Cardiac muscle cell (in vitro differentiated cells and primary cell): ENCODE measurements around the gene FHIP1B. TPM values are rescaled to one million over a fixed set of nuclear protein-coding genes. Genes with fewer than 3 reads are reported as not detected.

Experiments
- DNase-seq, 2 donors: peaks; one replicate each; pipeline versions ENCODE4 v3.0.0 to v3.0.0-alpha.2; 2010 to 2017; ENCODE audit warnings: low read depth in 1 of 2, low spot score in 1 of 2
- H3K27ac ChIP-seq: fragments of 200-600 bp; sonication (generic); 2 replicates; pipeline ENCODE4 v1.5.1; 2016
- H3K27me3 ChIP-seq: fragments of 200-600 bp; sonication (generic); 2 replicates; pipeline ENCODE4 v1.6.0; 2016; ENCODE audit warnings: control low read depth
- H3K36me3 ChIP-seq: fragments of 200-600 bp; sonication (generic); 2 replicates; pipeline ENCODE4 v1.5.1; 2016; ENCODE audit warnings: control low read depth
- H3K4me1 ChIP-seq: fragments of 200-600 bp; sonication (generic); 2 replicates; pipeline ENCODE4 v1.8.1; 2017; ENCODE audit warnings: low read depth, mild to moderate bottlenecking, mixed run types
- H3K4me3 ChIP-seq: fragments of 200-600 bp; sonication (generic); 2 replicates; pipeline ENCODE4 v1.5.1; 2016; ENCODE audit warnings: mild to moderate bottlenecking
- H3K9me3 ChIP-seq: fragments of 200-600 bp; sonication (generic); 2 replicates; pipeline ENCODE4 v1.5.1; 2017; ENCODE audit warnings: low read depth, mild to moderate bottlenecking, control low read depth
- polyA plus RNA-seq: library from polyadenylated mRNA; unstranded; fragments of >200 nt; fragmentation: Nextera tagmentation; extraction: Ambion mirVana; gene quantifications from 2 replicates; pipeline ENCODE4 v1.2.1, GENCODE V29; 2016
- total RNA-seq: library from RNA; depleted of rRNA; stranded (reverse); fragments of >200 nt; gene quantifications from 2 replicates; pipeline ENCODE4 v1.2.3, GENCODE V29; 2016
- TF ChIP-seq, protein P1 (sequence below): IDR thresholded peaks from 2 replicates; pipeline ENCODE4 v1.5.1; 2012; ENCODE audit warnings: low read depth, mild to moderate bottlenecking, low read length

Gene FHIP1B
- total and polyA plus RNA-seq, 2 experiments from 2014 or later: 32.2 to 46.8 TPM

DNA sequence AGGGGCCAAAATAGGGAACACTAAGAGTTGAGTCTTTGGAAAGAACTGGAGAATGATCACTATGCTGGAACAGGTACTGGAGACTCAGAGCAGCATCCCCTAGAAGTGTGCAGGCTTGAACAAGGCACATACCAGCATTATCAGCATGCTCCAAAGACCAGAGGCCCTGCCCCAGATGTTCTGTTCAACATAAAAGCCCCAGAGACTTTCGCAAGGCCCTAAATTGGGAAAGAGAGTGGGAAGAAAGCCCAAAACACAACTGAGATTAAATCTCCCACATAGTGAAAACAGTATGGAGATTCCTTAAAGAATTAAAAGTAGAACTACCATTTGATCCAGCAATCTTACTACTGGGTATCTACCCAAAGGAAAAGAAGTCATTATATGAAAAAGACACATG lies 13.8 kb upstream of the FHIP1B start:
- Histone ChIP-seq H3K4me3 (no peak overlapping the region), H3K9me3 (no peaks in the 10 kb centered on the region), H3K4me1 (peaks cover 6% of the 10 kb centered on the region), H3K27ac (no peak overlapping the region), H3K27me3 (no peaks in the 10 kb centered on the region), H3K36me3 (no peaks in the 10 kb centered on the region)
- DNase-seq: peak in 1 of 2 donors; percentile 94
- TF ChIP-seq, protein P1, sequence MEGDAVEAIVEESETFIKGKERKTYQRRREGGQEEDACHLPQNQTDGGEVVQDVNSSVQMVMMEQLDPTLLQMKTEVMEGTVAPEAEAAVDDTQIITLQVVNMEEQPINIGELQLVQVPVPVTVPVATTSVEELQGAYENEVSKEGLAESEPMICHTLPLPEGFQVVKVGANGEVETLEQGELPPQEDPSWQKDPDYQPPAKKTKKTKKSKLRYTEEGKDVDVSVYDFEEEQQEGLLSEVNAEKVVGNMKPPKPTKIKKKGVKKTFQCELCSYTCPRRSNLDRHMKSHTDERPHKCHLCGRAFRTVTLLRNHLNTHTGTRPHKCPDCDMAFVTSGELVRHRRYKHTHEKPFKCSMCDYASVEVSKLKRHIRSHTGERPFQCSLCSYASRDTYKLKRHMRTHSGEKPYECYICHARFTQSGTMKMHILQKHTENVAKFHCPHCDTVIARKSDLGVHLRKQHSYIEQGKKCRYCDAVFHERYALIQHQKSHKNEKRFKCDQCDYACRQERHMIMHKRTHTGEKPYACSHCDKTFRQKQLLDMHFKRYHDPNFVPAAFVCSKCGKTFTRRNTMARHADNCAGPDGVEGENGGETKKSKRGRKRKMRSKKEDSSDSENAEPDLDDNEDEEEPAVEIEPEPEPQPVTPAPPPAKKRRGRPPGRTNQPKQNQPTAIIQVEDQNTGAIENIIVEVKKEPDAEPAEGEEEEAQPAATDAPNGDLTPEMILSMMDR: no peak

DNA sequence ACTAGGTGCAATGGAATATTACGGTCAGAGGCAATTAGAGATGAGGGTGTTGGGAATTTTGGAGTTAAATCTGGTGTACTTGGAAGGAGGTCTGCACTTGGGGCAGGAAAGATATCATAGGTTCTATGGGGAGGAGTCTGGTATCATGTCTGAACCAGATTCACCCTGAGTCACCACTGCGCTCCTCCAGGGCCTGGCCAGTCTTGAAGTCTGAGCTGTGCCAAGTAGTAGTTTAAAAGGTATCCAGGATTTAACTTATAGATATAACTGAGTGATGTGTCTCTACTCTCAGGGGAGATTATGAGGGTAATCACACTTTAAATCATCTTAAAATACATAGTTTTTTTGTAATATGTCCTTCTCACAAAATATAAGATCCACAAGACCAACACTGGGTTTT lies 11.1 kb upstream of the FHIP1B start:
- H3K4me3 ChIP-seq: no peak overlapping the region
- no peaks in the 10 kb centered on the region for H3K36me3 ChIP-seq
- no peak for DNase-seq
- no peaks in the 10 kb centered on the region for H3K9me3 ChIP-seq
- H3K27me3 ChIP-seq: no peaks in the 10 kb centered on the region
- H3K27ac ChIP-seq: no peak overlapping the region
- TF ChIP-seq, protein P1: no peak
- H3K4me1 ChIP-seq: no peaks in the 10 kb centered on the region

DNA sequence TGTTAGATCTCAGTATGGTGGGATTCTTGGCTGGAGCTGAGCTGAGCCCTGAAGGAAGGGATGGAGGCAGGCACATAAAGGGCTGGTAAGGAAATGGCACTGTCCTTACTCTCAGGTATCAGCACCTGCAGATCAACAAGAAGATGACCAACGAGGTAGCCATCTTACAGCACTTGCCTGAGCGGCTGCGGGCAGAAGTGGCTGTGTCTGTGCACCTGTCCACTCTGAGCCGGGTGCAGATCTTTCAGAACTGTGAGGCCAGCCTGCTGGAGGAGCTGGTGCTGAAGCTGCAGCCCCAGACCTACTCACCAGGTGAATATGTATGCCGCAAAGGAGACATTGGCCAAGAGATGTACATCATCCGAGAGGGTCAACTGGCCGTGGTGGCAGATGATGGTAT lies 6.9 kb upstream of the FHIP1B start:
- TF ChIP-seq, protein P1: no peak

DNA sequence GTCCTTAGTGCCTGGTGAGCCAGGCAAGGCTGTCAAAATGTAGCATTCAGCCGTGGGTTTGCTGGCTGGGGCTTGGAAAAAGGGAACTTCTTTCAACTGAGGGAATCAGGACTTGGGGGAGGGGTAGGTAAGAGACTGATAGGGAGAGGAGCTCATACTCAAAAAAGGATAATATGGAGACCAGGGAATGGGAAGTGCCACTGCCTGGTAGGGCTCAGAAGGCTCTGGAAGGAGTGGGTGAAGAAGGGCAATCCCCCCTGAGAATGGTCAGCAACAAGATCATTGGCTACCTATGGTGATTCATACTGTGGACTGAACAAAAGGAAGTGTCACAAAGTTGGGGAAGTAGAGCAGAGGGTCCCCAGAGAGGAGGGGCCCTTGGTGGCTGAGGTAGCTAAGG lies 6.3 kb upstream of the FHIP1B start:
- TF ChIP-seq, protein P1: no peak
- H3K4me1 ChIP-seq: no peaks in the 10 kb centered on the region
- H3K27ac ChIP-seq: no peak overlapping the region
- H3K36me3 ChIP-seq: no peaks in the 10 kb centered on the region
- no peaks in the 10 kb centered on the region for H3K27me3 ChIP-seq
- DNase-seq: no peak
- H3K4me3 ChIP-seq: no peak overlapping the region
- no peaks in the 10 kb centered on the region for H3K9me3 ChIP-seq

More for the DNA sequence above, 6.9 kb upstream of the FHIP1B start:
- Histone ChIP-seq H3K27me3 (no peaks in the 10 kb centered on the region), H3K4me3 (no peak overlapping the region), H3K4me1 (no peaks in the 10 kb centered on the region), H3K9me3 (no peaks in the 10 kb centered on the region), H3K27ac (no peak overlapping the region), H3K36me3 (no peaks in the 10 kb centered on the region)
- no peak for DNase-seq

DNA sequence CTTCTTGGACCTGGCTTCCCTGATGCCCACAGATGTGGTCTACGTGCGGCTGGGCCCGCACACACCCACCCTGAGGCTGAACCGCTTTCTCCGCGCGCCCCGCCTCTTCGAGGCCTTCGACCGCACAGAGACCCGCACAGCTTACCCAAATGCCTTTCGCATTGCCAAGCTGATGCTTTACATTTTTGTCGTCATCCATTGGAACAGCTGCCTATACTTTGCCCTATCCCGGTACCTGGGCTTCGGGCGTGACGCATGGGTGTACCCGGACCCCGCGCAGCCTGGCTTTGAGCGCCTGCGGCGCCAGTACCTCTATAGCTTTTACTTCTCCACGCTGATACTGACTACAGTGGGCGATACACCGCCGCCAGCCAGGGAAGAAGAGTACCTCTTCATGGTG lies 5.7 kb upstream of the FHIP1B start:
- H3K4me3 ChIP-seq: no peak overlapping the region
- H3K36me3 ChIP-seq: no peaks in the 10 kb centered on the region
- TF ChIP-seq, protein P1: no peak

DNA sequence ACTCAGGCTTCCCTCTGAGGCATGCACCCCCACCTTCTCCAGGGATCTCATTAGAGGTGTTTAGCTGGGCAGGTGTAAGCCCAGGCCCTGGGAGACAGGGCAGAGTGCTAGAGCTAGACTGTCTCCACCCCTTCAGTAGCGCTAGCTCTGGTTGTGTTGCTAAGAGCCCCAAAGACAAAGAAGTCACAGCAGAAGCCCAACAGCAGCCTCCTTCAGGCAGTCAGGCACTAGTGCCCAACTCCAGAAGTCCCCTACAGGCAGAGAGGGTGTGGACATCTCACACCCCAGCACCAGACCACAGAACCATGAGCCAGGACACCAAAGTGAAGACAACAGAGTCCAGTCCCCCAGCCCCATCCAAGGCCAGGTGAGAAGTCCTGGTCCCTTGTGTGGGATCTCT lies 4.5 kb upstream of the FHIP1B start, which contains the start of gene CNGA4:
TSS of gene CNGA4 (plus strand) at position 188 of the 400 bp plus-strand sequence. CDS start at position 306, 118 bp downstream.
- Histone ChIP-seq H3K4me3 (no peak within 1 kb of the TSS), H3K27ac (no peak within 1 kb of the TSS), H3K9me3 (no peaks in the 10 kb centered on the region), H3K36me3 (no peaks in the 10 kb centered on the region), H3K27me3 (no peaks in the 10 kb centered on the region), H3K4me1 (no peaks in the 10 kb centered on the region)
- TF ChIP-seq, protein P1: no peak
- DNase-seq: no peak

More for the DNA sequence above, 5.7 kb upstream of the FHIP1B start:
- no peaks in the 10 kb centered on the region for H3K4me1 ChIP-seq
- no peaks in the 10 kb centered on the region for H3K27me3 ChIP-seq
- no peak overlapping the region for H3K27ac ChIP-seq
- H3K9me3 ChIP-seq: no peaks in the 10 kb centered on the region
- DNase-seq: no peak
